HepG2 (cell line): ENCODE results near the gene PCIF1. TPM values are rescaled to one million over a fixed set of nuclear protein-coding genes. Genes with fewer than 3 reads are reported as not detected.

Experiments used
- EEA1 ChIP-seq: sonication (generic); formaldehyde crosslinking; IDR thresholded peaks from 2 replicates; pipeline ENCODE4 v1.5.1; 2020; ENCODE audit warnings: mild to moderate bottlenecking, missing genetic modification reagents, borderline replicate concordance
- EED ChIP-seq: sonication (generic); formaldehyde crosslinking; IDR thresholded peaks from 2 replicates; pipeline ENCODE4 v1.5.0; 2020; ENCODE audit warnings: mild to moderate bottlenecking, missing genetic modification reagents
- HIC2 ChIP-seq: sonication (generic); formaldehyde crosslinking; IDR thresholded peaks from 2 replicates; pipeline ENCODE4 v1.9.0; 2022; ENCODE audit warnings: low read depth, missing genetic modification reagents
- KDM5B ChIP-seq: sonication (generic); formaldehyde crosslinking; IDR thresholded peaks from 2 replicates; pipeline ENCODE4 v1.4.0; 2020; ENCODE audit warnings: missing genetic modification reagents, mild to moderate bottlenecking, borderline replicate concordance
- MYC ChIP-seq: sonication (generic); formaldehyde crosslinking; IDR thresholded peaks from 2 replicates; pipeline ENCODE4 v1.9.0; 2021; ENCODE audit warnings: missing genetic modification reagents, borderline replicate concordance
- MYPOP ChIP-seq: sonication (generic); formaldehyde crosslinking; IDR thresholded peaks from 2 replicates; pipeline ENCODE4 v1.8.1; 2023; ENCODE audit warnings: mild to moderate bottlenecking, moderate library complexity, missing genetic modification reagents
- NFKB2 ChIP-seq: sonication (generic); formaldehyde crosslinking; IDR thresholded peaks from 2 replicates; pipeline ENCODE4 v1.4.0; 2020; ENCODE audit warnings: missing genetic modification reagents, borderline replicate concordance
- SP140L ChIP-seq: sonication (generic); formaldehyde crosslinking; IDR thresholded peaks from 2 replicates; pipeline ENCODE4 v1.4.0; 2020; ENCODE audit warnings: missing genetic modification reagents, borderline replicate concordance
- SP5 ChIP-seq: IDR thresholded peaks from 2 replicates; pipeline ENCODE4 v1.6.1; 2016; ENCODE audit warnings: low read depth, borderline replicate concordance
- ZNF124 ChIP-seq: sonication (generic); formaldehyde crosslinking; IDR thresholded peaks from 2 replicates; pipeline ENCODE4 v1.4.0; 2020; ENCODE audit warnings: missing genetic modification reagents
- ZNF205 ChIP-seq: IDR thresholded peaks from 2 replicates; pipeline ENCODE4 v1.6.1; 2018; ENCODE audit warnings: missing biosample characterization, missing genetic modification reagents
- ZNF335 ChIP-seq: sonication (generic); formaldehyde crosslinking; IDR thresholded peaks from 2 replicates; pipeline ENCODE4 v1.4.0; 2020; ENCODE audit warnings: missing genetic modification reagents
- ZNF687 ChIP-seq: sonication (generic); formaldehyde crosslinking; IDR thresholded peaks from 2 replicates; pipeline ENCODE4 v1.5.1; 2020; ENCODE audit warnings: mild to moderate bottlenecking, missing genetic modification reagents, moderate library complexity
- ZNF747 ChIP-seq: sonication (generic); formaldehyde crosslinking; IDR thresholded peaks from 2 replicates; pipeline ENCODE4 v1.8.1; 2023; ENCODE audit warnings: missing genetic modification reagents, mild to moderate bottlenecking, borderline replicate concordance
- polyA plus RNA-seq, 8 experiments: library from polyadenylated mRNA; depleted of rRNA in 3 of 8; stranded (reverse) in 7 of 8; unstranded in 1 of 8; fragments of >200 nt; fragmentation: Illumina TruSeq in 4 of 8; extraction: Trizol in 4 of 8; gene quantifications; 2 replicates each; pipeline versions ENCODE4 v1.2.1 to v1.2.3, GENCODE V29; 2011 to 2016; ENCODE audit warnings: low read depth in 4 of 8, missing spikeins in 1 of 8, mixed read lengths in 1 of 8; ENCODE audit not compliant: insufficient read depth in 1 of 8
- total RNA-seq, 5 experiments: library from RNA; depleted of rRNA; stranded (reverse); fragments of >200 nt; fragmentation: Illumina TruSeq; extraction: Trizol; gene quantifications; 2 replicates each; pipeline ENCODE4 v1.2.3, GENCODE V29; 2016; ENCODE audit warnings: low read depth in 1 of 5
- TF ChIP-seq, protein P1 (sequence below): sonication (generic); formaldehyde crosslinking; conservative IDR thresholded peaks from 2 replicates; pipeline ENCODE4 v1.8.0; 2022; ENCODE audit warnings: low read depth, missing genetic modification reagents
- TF ChIP-seq, protein P2 (sequence below): sonication (generic); formaldehyde crosslinking; IDR thresholded peaks from 2 replicates; pipeline ENCODE4 v1.5.1; 2020; ENCODE audit warnings: mild to moderate bottlenecking, missing genetic modification reagents

The PCIF1 gene
- total and polyA plus RNA-seq, 2 of the 13 experiments (the other 11 are each of a cell fraction or from before 2014, with no cell fraction given) = 20.9 to 24.4 TPM

GRCh38 chr20:45927071-45927878 lies 7.2 kb upstream of the PCIF1 start (continued):
- TF ChIP-seq KDM5B (CRISPR knock-in tag) = peak; percentile 76; the same call in 1 of the 2 replicates
- peak; percentile 88 for TF ChIP-seq MYPOP (CRISPR knock-in tag)
- TF ChIP-seq EEA1 = peak; percentile 56; the same call in 1 of the 2 replicates
- TF ChIP-seq, protein P1, sequence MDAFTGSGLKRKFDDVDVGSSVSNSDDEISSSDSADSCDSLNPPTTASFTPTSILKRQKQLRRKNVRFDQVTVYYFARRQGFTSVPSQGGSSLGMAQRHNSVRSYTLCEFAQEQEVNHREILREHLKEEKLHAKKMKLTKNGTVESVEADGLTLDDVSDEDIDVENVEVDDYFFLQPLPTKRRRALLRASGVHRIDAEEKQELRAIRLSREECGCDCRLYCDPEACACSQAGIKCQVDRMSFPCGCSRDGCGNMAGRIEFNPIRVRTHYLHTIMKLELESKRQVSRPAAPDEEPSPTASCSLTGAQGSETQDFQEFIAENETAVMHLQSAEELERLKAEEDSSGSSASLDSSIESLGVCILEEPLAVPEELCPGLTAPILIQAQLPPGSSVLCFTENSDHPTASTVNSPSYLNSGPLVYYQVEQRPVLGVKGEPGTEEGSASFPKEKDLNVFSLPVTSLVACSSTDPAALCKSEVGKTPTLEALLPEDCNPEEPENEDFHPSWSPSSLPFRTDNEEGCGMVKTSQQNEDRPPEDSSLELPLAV (CRISPR knock-in tag) = no peak
- TF ChIP-seq, protein P2, sequence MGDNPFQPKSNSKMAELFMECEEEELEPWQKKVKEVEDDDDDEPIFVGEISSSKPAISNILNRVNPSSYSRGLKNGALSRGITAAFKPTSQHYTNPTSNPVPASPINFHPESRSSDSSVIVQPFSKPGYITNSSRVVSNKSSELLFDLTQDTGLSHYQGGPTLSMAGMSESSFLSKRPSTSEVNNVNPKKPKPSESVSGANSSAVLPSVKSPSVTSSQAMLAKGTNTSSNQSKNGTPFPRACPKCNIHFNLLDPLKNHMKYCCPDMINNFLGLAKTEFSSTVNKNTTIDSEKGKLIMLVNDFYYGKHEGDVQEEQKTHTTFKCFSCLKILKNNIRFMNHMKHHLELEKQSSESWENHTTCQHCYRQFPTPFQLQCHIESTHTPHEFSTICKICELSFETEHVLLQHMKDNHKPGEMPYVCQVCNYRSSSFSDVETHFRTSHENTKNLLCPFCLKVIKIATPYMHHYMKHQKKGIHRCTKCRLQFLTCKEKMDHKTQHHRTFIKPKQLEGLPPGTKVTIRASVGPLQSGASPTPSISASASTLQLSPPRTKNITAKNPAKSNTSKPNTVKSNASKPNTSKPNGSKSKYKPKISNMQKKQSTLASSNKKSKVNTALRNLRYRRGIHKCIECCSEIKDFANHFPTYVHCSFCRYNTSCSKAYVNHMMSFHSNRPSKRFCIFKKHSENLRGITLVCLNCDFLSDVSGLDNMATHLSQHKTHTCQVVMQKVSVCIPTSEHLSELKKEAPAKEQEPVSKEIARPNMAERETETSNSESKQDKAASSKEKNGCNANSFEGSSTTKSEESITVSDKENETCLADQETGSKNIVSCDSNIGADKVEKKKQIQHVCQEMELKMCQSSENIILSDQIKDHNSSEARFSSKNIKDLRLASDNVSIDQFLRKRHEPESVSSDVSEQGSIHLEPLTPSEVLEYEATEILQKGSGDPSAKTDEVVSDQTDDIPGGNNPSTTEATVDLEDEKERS = peak; percentile 99
- TF ChIP-seq NFKB2 = no peak; the same call in 1 of the 2 replicates
- TF ChIP-seq MYC (CRISPR knock-in tag) = peak; percentile 54
- TF ChIP-seq ZNF205 = peak; percentile 95
- peak; percentile 76; the same call in 1 of the 2 replicates for TF ChIP-seq EED (CRISPR knock-in tag)
- peak; percentile 52; the same call in 1 of the 2 replicates for TF ChIP-seq HIC2 (CRISPR knock-in tag)
- TF ChIP-seq SP140L (CRISPR knock-in tag) = peak; percentile 87; the same call in 1 of the 2 replicates
- TF ChIP-seq ZNF335 (CRISPR knock-in tag) = peak; percentile 76; the same call in 1 of the 2 replicates
- peak; percentile 96; the same call in 1 of the 2 replicates for TF ChIP-seq ZNF747
- TF ChIP-seq SP5 = peak; percentile 92
- TF ChIP-seq ZNF687 (CRISPR knock-in tag) = peak; percentile 70
- peak; percentile 92 for TF ChIP-seq ZNF124
